Stimulated activated CD4-positive, alpha-beta T cell treated with anti-CD3 and anti-CD28 coated beads, Interleukin-2, amount 100 ng/mL, for 4 hours (primary cell): Measurements from ENCODE around the gene TRIM59.

Experiments used
- DNase-seq: peaks from one replicate; pipeline ENCODE4 v3.0.0-alpha.2; 2020; ENCODE audit warnings: low read depth

TRIM59 gene

GRCh38 chr3:160403028-160403545 lies 46.5 kb downstream of the TRIM59 start:
- no peak for DNase-seq

- no peak for DNase-seq
These were observed 47.2 kb downstream of the TRIM59 start for GRCh38 chr3:160402221-160403027.

DNA sequence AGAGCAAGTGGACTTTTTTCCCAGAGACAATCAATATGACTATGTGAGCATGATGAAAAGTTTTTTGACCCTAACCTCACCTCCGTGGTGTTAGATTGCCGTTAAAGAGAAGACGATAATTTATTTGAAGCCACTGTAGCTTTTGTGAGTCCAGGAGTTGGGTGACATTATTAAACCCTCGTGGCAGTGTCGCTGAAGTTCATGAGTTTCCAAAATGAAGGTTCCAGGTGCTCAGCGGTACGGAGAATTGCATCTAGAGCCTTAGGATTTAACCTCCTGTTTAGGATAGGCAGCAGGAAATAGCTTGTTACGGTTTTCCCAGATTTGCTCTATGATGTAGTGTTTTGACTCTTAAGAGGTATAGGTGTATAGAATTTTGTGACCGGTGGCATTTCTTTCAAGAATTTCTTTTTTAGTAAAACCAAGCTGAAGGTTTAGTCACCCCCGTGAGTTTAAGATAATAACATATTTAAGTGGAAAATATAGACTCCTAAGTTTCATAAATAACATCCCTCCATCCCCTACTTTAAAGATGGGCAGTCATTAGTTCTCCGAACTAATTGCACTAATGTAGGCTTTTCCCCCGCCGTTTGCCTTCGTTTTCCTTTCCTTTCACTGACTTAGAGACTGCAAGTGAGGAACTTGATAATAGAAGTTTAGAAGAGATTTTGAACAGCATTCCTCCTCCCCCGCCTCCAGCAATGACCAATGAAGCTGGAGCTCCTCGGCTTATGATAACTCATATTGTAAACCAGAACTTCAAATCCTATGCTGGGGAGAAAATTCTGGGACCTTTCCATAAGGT lies 48.1 kb downstream of the TRIM59 start:
- no peak for DNase-seq

DNA sequence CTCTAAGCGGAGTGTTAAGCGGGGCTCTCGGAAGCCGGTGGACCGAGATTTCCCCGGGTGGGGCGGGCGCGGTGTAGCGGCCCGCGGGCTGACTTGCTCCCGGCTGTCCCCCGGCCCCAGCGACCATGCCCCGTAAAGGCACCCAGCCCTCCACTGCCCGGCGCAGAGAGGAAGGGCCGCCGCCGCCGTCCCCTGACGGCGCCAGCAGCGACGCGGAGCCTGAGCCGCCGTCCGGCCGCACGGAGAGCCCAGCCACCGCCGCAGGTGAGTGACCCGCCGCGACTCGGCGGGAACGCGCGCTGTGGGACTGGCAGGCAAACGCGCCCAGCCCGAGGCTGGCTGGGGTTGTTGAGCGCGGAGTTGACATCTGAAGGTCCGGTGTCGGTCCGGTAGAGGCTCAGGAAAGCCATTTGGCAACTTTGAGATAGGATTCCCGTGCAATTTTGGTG lies 48.9 kb downstream of the TRIM59 start:
- no peak for DNase-seq

DNA sequence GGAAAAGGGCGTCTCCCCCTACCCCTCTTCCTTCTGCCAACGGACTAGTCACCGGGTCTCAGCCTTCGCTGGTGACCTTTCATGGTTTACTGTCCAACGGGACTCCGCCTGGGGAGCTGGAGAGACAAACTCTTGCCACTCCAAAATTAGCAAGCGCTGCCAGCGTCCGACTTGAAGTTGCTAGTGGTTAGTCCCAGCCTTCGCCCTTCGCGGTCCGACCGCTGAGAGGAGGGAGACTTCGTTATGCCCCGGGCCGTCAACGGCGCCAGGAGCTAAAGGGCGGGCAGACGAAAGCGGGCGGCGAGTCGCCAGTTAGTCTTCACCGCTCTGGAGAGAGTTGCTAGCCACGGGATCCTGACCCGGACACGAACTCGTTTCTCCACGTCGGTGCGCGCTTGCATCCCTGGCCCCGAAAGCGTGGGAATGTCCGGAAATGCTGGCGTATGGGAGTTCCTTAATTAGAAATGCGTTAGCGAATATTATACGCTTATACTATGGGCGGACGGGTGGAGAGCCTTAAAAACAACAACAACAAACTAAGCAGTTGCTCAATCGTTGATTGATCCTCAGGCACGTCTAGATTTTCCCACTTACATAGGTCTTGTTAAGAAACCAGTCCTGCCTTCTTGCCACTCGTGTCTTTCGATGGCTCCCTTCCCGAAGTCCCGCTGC lies 49.4 kb downstream of the TRIM59 start:
- no peak for DNase-seq

- peak; percentile 95 for DNase-seq
These were observed 50.2 kb downstream of the TRIM59 start, which contains the start of the genes IFT80 and SMC4 for GRCh38 chr3:160399125-160400029. IFT80 (minus strand) TSS chr3:160399225; CDS start chr3:160384600, 14,625 bp downstream. SMC4 (plus strand) TSS chr3:160399650; CDS start chr3:160400827, 1,177 bp downstream.

- DNase-seq: no peak
These were observed 50.8 kb downstream of the TRIM59 start for GRCh38 chr3:160398820-160399124.

DNA sequence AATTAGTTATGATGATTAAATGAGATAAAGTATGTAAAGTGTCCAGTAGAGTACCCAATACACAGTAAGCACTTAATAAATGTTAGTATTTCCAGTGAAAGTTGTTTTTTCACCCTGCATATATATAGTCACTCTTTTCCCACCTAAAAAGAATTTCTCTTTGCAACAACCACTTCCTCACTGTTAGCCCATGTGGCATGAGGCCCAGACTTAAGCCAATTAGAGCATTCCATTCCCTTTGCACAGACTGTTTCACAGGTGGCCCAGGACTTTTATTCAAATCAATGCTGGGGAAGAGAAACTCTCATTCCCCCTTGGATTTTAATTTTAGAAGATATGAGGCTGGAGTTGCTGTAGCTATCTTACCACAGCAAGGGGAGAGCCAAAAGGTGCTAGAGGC lies 54.3 kb downstream of the TRIM59 start:
- DNase-seq: no peak

GRCh38 chr3:160394009-160394392 lies 55.6 kb downstream of the TRIM59 start:
- no peak for DNase-seq

DNA sequence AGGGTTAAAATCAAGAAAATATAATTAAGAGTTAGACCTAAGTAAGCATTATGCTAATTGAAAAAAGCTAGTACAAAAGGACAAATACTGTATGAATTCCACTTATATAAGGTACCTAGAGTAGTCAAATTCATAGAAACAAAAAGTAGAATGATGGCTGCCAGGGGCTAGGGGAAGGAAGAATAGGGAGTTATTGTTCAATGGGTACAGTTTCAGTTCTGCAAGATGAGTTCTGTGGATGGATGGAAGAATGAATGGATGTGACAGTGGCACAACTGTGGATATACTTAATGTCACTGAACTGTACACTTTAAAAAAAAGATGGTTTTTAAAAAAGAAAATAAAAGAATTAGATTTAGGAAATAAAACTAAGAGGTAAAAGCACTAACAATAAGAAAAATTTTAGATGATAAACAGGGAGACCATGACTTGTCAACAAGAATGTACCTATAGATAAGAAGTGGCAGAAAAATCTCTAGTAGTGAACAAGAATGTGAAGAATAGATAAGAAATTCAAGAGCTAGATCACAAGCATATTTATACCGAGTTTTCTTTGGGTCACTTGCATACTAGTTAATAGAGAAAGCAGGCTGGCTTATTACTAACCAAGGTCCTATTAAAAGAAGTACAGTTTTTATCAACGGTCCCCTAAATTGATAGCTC lies 56.1 kb downstream of the TRIM59 start:
- no peak for DNase-seq

GRCh38 chr3:160392798-160393197 lies 56.8 kb downstream of the TRIM59 start:
- DNase-seq: no peak

GRCh38 chr3:160390565-160391138 lies 58.9 kb downstream of the TRIM59 start:
- no peak for DNase-seq
